ENCODE results near the gene TRIM32.

Gene TRIM32

GRCh38 chr9:116647515-116647809 is 39.6 kb upstream of the TRIM32 start:
- H3K79me2 ChIP-seq (ENCODE audit: insufficient read depth, low read length) = no peaks in the 10 kb centered on the region
- TF ChIP-seq EZH2 (IDR thresholded peaks at IDR 0.05; ENCODE audit: borderline replicate concordance, low read length) = no peak
- no peak for TF ChIP-seq CTCF (IDR thresholded peaks at IDR 0.05; ENCODE audit: low read length)
- no peak overlapping the region for H3K4me2 ChIP-seq (ENCODE audit: low read length)
- H3K4me3 ChIP-seq (ENCODE audit: low read depth, low read length, poor library complexity, severe bottlenecking) = no peak overlapping the region
- H3K27ac ChIP-seq (ENCODE audit: low read depth, low read length, poor library complexity, severe bottlenecking) = no peak overlapping the region
- no peaks in the 10 kb centered on the region for H3K4me1 ChIP-seq (ENCODE audit: insufficient read depth, low read length, severe bottlenecking)
- no peaks in the 10 kb centered on the region for H4K20me1 ChIP-seq (ENCODE audit: insufficient read depth, low read length)
- no peaks in the 10 kb centered on the region for H3K9me3 ChIP-seq (ENCODE audit: low read length)
- H2AFZ ChIP-seq (ENCODE audit: low read length) = no peak overlapping the region
- no peak overlapping the region for H3K9ac ChIP-seq (ENCODE audit: low read length)
- H3K27me3 ChIP-seq (ENCODE audit: insufficient read depth, low read length) = no peaks in the 10 kb centered on the region
- H3F3A ChIP-seq (ENCODE audit: insufficient read depth, low read length) = no peaks in the 10 kb centered on the region
- no peaks in the 10 kb centered on the region for H3K36me3 ChIP-seq (ENCODE audit: insufficient read depth, low read length)
- H3K9me2 ChIP-seq (ENCODE audit: low read depth, low read length) = no peaks in the 10 kb centered on the region

- Histone ChIP-seq H3K36me3 (ENCODE audit: insufficient read depth, low read length) (no peaks in the 10 kb centered on the region), H3K27me3 (ENCODE audit: insufficient read depth, low read length) (no peaks in the 10 kb centered on the region), H3K4me1 (ENCODE audit: insufficient read depth, low read length, severe bottlenecking) (no peaks in the 10 kb centered on the region), H3K4me2 (ENCODE audit: low read length) (no peak overlapping the region), H3K9me3 (ENCODE audit: low read length) (no peaks in the 10 kb centered on the region), H3F3A (ENCODE audit: insufficient read depth, low read length) (no peaks in the 10 kb centered on the region), H3K9me2 (ENCODE audit: low read depth, low read length) (no peaks in the 10 kb centered on the region), H3K27ac (ENCODE audit: low read depth, low read length, poor library complexity, severe bottlenecking) (no peak overlapping the region), H4K20me1 (ENCODE audit: insufficient read depth, low read length) (no peaks in the 10 kb centered on the region), H3K4me3 (ENCODE audit: low read depth, low read length, poor library complexity, severe bottlenecking) (no peak overlapping the region), H2AFZ (ENCODE audit: low read length) (no peak overlapping the region), H3K79me2 (ENCODE audit: insufficient read depth, low read length) (no peaks in the 10 kb centered on the region), H3K9ac (ENCODE audit: low read length) (no peak overlapping the region)
- TF ChIP-seq CTCF (IDR thresholded peaks at IDR 0.05; ENCODE audit: low read length) = no peak
- TF ChIP-seq EZH2 (IDR thresholded peaks at IDR 0.05; ENCODE audit: borderline replicate concordance, low read length) = no peak
Measured at GRCh38 chr9:116653348-116654058, 33.6 kb upstream of the TRIM32 start.

GRCh38 chr9:116654059-116654355 is 33.1 kb upstream of the TRIM32 start:
- Histone ChIP-seq H3K4me3 (ENCODE audit: low read depth, low read length, poor library complexity, severe bottlenecking) (no peak overlapping the region), H2AFZ (ENCODE audit: low read length) (no peak overlapping the region), H3K4me1 (ENCODE audit: insufficient read depth, low read length, severe bottlenecking) (no peaks in the 10 kb centered on the region), H3K79me2 (ENCODE audit: insufficient read depth, low read length) (no peaks in the 10 kb centered on the region), H3K36me3 (ENCODE audit: insufficient read depth, low read length) (no peaks in the 10 kb centered on the region), H3K27me3 (ENCODE audit: insufficient read depth, low read length) (no peaks in the 10 kb centered on the region), H3K9me3 (ENCODE audit: low read length) (no peaks in the 10 kb centered on the region), H3K9ac (ENCODE audit: low read length) (no peak overlapping the region), H3K9me2 (ENCODE audit: low read depth, low read length) (no peaks in the 10 kb centered on the region), H3K4me2 (ENCODE audit: low read length) (no peak overlapping the region), H3F3A (ENCODE audit: insufficient read depth, low read length) (no peaks in the 10 kb centered on the region), H4K20me1 (ENCODE audit: insufficient read depth, low read length) (no peaks in the 10 kb centered on the region), H3K27ac (ENCODE audit: low read depth, low read length, poor library complexity, severe bottlenecking) (no peak overlapping the region)
- TF ChIP-seq CTCF (IDR thresholded peaks at IDR 0.05; ENCODE audit: low read length) (no peak), EZH2 (IDR thresholded peaks at IDR 0.05; ENCODE audit: borderline replicate concordance, low read length) (no peak)

All from OCI-LY1 (cell line).